Psoas muscle (tissue), 8 donors: ENCODE results near the gene MPV17L2. TPM values are rescaled to one million over a fixed set of nuclear protein-coding genes. Genes with fewer than 3 reads are reported as not detected.

Experiments
- ATAC-seq, 4 donors: fragments of 200-7000 bp; cut with Tn5 transposase; one replicate each; pipeline ENCODE4 v1.9.1; 2020; ENCODE audit warnings: moderate library complexity in 3 of 4, mild to moderate bottlenecking in 2 of 4
- DNase-seq, 2 donors: peaks; one replicate each; pipeline ENCODE4 v3.0.0-alpha.2; 2020
- H3K27ac ChIP-seq: fragments of 200-600 bp; one replicate; pipeline ENCODE4 v1.8.0; 2022
- H3K27me3 ChIP-seq, 3 donors: fragments of 200-600 bp in 1 of 3; one replicate each; pipeline versions ENCODE4 v1.6.1 to v1.8.0; 2013 to 2022; ENCODE audit warnings: low read length in 2 of 3, mild to moderate bottlenecking in 2 of 3, moderate library complexity in 1 of 3; ENCODE audit not compliant: insufficient read depth in 3 of 3
- H3K36me3 ChIP-seq, 2 donors: fragments of 200-600 bp in 1 of 2; one replicate each; pipeline versions ENCODE4 v1.6.1 to v1.8.0; 2013 to 2022; ENCODE audit warnings: low read depth in 1 of 2, mild to moderate bottlenecking in 1 of 2, moderate library complexity in 1 of 2; ENCODE audit not compliant: insufficient read depth in 1 of 2
- H3K4me1 ChIP-seq: fragments of 200-600 bp; one replicate; pipeline ENCODE4 v1.8.0; 2022
- H3K4me3 ChIP-seq: fragments of 200-600 bp; one replicate; pipeline ENCODE4 v1.8.0; 2022; ENCODE audit warnings: mild to moderate bottlenecking
- H3K9me3 ChIP-seq: fragments of 200-600 bp; one replicate; pipeline ENCODE4 v1.8.0; 2022
- CTCF ChIP-seq: fragments of 200-600 bp; IDR thresholded peaks from one replicate; pipeline ENCODE4 v1.8.0; 2022; ENCODE audit warnings: antibody characterized with exemption
- WGBS, 3 donors: extraction: QIAGEN DNeasy Blood & Tissue Kit; methylation state at CpG; one replicate each; pipeline versions ENCODE4 v1.1.6 to v1.1.7; 2013; 5-methylcytosine and 5-hydroxymethylcytosine counted together
- intact Hi-C, 2 donors: fragments of 100-400 bp; cut with DNase I; formaldehyde crosslinking; loops; one replicate each; pipeline versions ENCODE4 v1.11.0 to v1.14.2; 2022
- polyA plus RNA-seq, 3 donors: library from polyadenylated mRNA; stranded (reverse); fragments of 200-250 nt; gene quantifications; one replicate each; pipeline ENCODE4 v1.2.3, GENCODE V29; 2013
- total RNA-seq, 4 donors: library from RNA; stranded (reverse); fragmentation: NEBNext Ultra II Directional in 2 of 4; extraction: Animal tissue kit (Norgen Biotek cat#: 25700) in 2 of 4; gene quantifications; one replicate each; pipeline versions ENCODE4 v1.2.1 to v1.2.4, GENCODE V29; 2021 to 2023
- donor health status: healthy with polysubstance abuse.
- donor health status: DM: no; HTN: no; CAD: no; lungs with moderate emphysema.
- donor health status: Bipolar disorder and iron deficiency.
- donor health status: healthy.
- donor health status: DM: yes; HTN: yes; CAD: no.
- donor health status: DM: no; HTN: no; CAD: no.
- donor health status: DM: no; HTN: no; CAD: no.
- donor health status: DM: yes; HTN: yes; CAD: no.

The MPV17L2 gene
- total and polyA plus RNA-seq, 7 donors: 5.9 to 23.3 (median 12.7) TPM

DNA sequence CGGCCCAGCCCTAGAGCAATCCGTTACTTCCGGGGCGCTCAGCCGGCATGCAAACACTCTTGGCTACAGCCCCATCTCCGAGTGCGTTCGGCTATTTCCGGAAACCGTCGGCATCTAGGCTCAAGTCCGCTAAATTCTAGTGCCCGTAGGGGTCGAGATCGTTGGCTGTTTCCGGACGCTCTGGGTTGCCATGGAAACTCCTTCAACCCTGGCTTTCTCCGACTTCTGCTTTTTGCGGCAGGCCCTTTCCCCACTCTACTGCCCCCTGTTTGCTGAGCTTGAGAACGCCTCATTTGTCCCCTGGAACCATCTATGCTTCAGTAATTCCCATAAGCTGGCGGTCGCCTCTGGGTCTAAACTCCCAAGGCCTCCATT is 40.6 kb upstream of the MPV17L2 start:
- ATAC-seq (peak; percentile 48 to 76 (median 67)), DNase-seq (peak; percentile 95 to 97)
- Histone ChIP-seq H3K27me3 (no peaks in the 10 kb centered on the region), H3K36me3 (peaks cover 0 to 7% of the 10 kb centered on the region in 2 donors), H3K27ac (peak overlapping the region; percentile 92), H3K4me1 (peaks cover 41% of the 10 kb centered on the region), H3K9me3 (no peaks in the 10 kb centered on the region), H3K4me3 (peak overlapping the region; percentile 76)
- WGBS, 3 donors: 0 to 1% (median 0%) methylated on average over 22 of the region's 22 CpGs
- TF ChIP-seq CTCF: peak; percentile 53
- intact Hi-C loops: loop anchor here (5.0 to 10.0 kb wide), 3 partner anchors 35 to 148 kb away; partner anchors contain the start of gene ARRDC2 (in 1 of the 2)

- intact Hi-C loops: loop anchor here (5.0 to 10.0 kb wide), 3 partner anchors 36 to 148 kb away; partner anchors contain the start of gene ARRDC2 (in 1 of the 2)
- no peak for TF ChIP-seq CTCF
- Histone ChIP-seq H3K4me1 (peaks cover 47% of the 10 kb centered on the region), H3K9me3 (no peaks in the 10 kb centered on the region), H3K27me3 (no peaks in the 10 kb centered on the region), H3K27ac (peak within 1 kb of the TSS; percentile 92), H3K4me3 (peak within 1 kb of the TSS; percentile 76), H3K36me3 (peaks cover 0 to 6% of the 10 kb centered on the region in 2 donors)
- ATAC-seq (peak; percentile 87 to 92 (median 90)), DNase-seq (peak; percentile 100)
- 0 to 1% (median 0%) methylated on average over 58 to 86 of the region's 86 CpGs for WGBS, 3 donors
Observed at GRCh38 chr19:18152817-18153555, 40.0 kb upstream of the MPV17L2 start, which contains the start of gene PIK3R2. PIK3R2 (plus strand) TSS chr19:18153163; CDS start chr19:18155880, 2,717 bp downstream.

- Histone ChIP-seq H3K4me3 (peak overlapping the region; percentile 76), H3K36me3 (peaks cover 0 to 6% of the 10 kb centered on the region in 2 donors), H3K9me3 (no peaks in the 10 kb centered on the region), H3K4me1 (peaks cover 52% of the 10 kb centered on the region), H3K27ac (peak overlapping the region; percentile 92), H3K27me3 (no peaks in the 10 kb centered on the region)
- WGBS, 3 donors: 1 to 3% (median 2%) methylated on average over 26 to 38 of the region's 38 CpGs
- ATAC-seq (no peak), DNase-seq (peak; percentile 40 to 72)
- intact Hi-C loops: loop anchor here (5.0 to 10.0 kb wide), 3 partner anchors 36 to 149 kb away; partner anchors contain the start of gene ARRDC2 (in 1 of the 2)
- TF ChIP-seq CTCF: no peak
Observed at GRCh38 chr19:18153556-18154134, 39.4 kb upstream of the MPV17L2 start.

DNA sequence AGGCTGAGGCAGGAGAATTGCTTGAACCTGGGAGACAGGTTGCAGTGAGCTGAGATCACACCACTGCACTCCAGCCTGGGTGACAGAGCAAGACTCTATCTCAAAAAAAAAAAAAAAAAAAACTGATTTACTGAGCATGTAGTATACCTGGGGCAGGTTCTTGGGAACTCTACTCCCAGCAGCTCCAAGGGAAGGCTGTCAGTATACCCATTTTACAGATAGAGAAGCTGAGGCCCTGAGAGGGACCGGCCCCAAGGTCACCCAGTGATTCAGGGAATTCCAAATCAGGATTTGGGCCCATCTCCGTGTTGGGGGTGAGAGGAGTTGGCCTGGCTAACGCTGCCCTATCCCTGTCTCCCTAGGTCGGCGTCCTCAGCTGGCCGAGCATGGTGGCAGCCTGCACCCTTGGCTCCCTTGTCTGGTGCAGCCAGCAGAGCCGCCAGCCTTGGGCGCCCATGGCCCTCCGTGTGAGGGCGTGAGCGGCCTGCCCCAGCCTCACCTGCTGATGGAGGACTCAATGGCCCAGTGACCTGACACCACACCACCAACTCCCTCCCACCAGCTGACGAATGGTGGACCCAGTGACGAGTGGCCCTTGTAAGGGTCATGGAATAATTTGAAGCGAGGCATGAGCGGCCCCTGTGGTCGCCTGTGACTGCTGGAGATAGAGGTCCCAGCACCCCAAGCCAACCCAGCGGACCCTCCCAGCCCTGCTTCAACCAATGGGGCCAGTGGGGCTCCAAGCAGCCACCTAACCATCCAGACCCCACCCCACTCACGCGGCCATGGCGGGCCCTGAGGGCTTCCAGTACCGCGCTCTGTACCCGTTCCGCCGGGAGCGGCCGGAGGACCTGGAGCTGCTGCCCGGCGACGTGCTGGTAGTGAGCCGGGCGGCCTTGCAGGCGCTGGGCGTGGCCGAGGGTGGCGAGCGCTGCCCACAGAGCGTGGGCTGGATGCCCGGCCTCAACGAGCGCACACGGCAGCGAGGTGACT is 37.6 kb upstream of the MPV17L2 start:
- peak overlapping the region; percentile 48 for H3K4me3 ChIP-seq
- no peak for TF ChIP-seq CTCF
- H3K27me3 ChIP-seq: no peaks in the 10 kb centered on the region
- WGBS, 3 donors: 82 to 87% (median 82%) methylated on average over 39 to 43 of the region's 43 CpGs
- H3K36me3 ChIP-seq: peaks cover 0 to 6% of the 10 kb centered on the region in 2 donors
- DNase-seq: no peak
- peak overlapping the region; percentile 83 for H3K27ac ChIP-seq
- no peak for ATAC-seq
- peaks cover 55% of the 10 kb centered on the region for H3K4me1 ChIP-seq
- no peaks in the 10 kb centered on the region for H3K9me3 ChIP-seq
- intact Hi-C loops: loop anchor here in 1 of 2 donors (10.0 kb wide), 1 partner anchor 151 kb away; the partner anchor contains the start of gene ARRDC2
